ENCODE results near the gene ARHGAP18.

Gene ARHGAP18

DNA sequence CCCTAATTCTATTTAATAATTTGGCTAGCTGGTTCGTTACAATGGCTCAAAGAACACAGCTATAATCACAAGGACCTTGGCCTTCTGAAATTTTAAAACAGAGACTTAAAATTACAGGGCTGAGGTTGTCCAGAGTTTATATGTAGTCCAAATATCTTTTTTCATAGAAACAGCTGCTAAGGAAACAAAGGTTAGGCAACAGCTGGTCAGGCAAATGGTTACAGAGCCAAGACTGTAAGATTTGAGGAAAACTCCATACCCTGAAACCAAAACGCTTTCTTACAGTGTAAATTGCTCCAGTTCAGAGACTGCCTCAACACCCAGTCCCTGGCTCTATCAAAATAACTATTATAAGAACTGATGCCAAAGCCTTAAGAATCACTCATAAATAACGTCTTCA, 9.7 kb upstream of the ARHGAP18 start:
- DNase-seq: no peak

DNA sequence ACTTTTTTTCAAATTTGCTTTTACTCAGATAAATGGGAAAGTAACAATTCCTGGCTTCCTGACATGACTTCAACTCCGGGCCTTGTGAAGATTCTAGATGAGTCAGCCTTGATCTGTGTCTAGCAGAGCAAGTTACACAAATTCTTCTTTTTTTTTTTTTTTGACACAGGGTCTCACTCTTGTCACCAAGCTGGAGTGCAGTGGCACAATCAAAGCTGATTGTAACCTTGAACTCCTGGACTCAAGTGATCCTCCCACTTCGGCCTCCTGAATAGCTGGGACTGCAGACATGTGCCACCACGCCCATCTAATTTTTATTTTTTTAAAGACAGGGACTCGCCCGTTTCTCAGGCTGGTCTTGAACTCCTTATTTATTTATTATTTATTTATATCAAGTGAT, 7.3 kb upstream of the ARHGAP18 start:
- no peak for DNase-seq

DNA sequence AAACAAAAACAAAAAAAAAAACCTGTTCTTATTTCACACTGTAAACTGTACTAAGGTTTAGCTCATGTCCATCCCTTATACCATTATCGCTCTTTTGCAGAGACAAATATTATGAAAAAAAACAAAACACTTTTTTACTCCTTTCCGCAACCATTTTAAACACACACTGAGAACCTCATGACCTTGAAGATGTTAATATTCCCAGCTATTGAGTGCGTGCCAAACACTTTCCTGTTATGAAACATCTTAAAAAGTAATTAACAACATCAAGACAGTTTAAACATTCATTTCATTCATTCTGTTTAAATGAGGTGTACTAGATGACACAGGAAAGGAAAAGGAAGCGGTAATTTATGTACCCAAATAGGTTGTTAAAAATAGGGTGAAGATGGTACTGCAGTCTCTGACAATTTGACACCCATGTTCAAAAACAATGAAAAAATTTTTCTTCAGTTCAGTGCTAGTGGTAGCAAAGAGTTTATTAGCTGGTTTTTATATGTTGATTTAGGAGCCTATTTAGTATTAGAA, 3.9 kb upstream of the ARHGAP18 start:
- DNase-seq: no peak

DNA sequence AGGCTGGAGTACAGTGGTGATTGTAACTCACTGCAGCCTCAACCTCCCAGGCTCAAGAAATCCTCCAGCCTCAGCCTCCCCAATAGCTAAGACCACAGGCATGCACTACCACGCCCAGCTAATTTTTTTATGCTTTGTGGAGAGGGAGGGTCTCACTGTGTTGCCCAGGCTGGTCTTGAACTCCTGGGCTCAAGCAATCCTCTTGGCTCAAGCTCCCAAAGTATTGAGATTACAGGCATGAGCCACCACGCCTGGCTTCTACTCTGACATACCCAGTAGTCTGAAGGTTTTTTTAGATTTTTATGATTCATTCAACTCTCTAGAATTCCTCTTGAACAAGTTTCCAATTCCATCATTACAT, 1.3 kb upstream of the ARHGAP18 start:
- no peak for DNase-seq

DNA sequence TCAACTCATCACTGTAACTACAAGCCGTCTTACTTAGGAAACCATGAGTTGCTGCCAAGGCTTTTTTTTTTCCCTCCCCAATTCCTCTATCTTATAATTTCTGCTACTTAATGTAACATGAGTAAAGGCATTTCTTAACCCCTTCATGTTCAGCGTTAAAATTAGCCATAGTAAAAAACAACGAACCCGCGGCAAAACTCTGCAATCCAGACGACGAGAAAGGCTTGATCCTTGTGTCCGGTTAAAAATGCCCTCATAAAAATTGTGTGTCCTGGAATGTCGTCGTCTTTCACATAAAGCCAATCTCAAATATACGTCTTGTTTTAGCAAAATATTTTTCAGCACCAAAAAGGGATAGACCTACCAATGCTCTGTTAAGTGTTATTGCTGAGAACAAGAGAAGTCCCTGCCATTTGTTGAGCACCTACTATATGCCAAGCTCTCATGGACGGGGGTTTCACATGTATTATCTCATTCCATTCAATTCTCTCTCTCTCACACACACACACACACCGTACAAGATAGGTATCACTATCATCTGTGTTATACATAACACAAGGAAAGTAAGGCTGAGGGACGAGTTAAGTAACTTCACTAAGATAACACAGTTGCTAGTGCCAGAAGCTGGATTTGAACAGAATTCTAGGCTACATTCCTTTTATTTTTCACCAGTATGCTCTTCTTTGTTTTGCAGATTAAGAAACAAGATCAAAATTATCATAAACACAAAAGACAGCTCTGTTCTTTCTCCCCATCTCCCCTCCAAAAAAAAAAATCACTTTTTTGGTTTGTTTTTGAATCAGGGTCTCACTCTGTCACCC, 683 bp upstream of the ARHGAP18 start:
- no peak for DNase-seq

DNA sequence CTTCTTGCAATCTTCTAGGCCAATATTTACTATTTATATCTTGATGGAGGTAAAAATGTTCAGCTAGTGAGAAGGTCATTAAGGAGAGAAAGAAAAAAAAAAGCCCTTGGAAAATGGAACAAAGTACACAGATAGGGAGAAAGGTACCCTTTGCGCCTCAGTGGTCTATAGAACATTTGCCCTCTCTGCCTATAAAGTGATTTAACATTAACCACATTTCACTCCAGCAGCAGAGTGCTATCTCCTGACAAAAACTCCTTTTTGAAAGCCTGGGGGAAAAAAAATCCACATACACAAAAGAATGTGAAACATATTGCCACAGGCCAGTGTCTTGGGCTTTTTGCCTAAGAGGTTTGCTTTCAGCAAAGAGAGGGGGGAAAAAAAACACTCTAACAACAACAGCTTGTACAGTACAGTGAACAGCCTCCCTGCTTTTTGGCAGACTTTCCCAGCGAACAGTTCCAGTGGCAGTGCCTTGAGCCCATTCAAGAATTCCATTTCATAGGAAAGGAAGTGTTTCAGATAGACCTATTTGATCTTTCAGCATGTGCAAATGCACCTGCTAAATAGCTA, 695 bp downstream of the ARHGAP18 start:
- DNase-seq: no peak

- no peak for DNase-seq
These were observed 1.3 kb downstream of the ARHGAP18 start for GRCh38 chr6:129708496-129709195.

- no peak for DNase-seq
These were observed 2.0 kb downstream of the ARHGAP18 start for GRCh38 chr6:129707882-129708495.

GRCh38 chr6:129707028-129707427, 2.9 kb downstream of the ARHGAP18 start:
- DNase-seq: no peak

GRCh38 chr6:129705212-129705611, 4.8 kb downstream of the ARHGAP18 start:
- DNase-seq: no peak

- DNase-seq: no peak
These were observed 5.3 kb downstream of the ARHGAP18 start for GRCh38 chr6:129704708-129705107.

DNA sequence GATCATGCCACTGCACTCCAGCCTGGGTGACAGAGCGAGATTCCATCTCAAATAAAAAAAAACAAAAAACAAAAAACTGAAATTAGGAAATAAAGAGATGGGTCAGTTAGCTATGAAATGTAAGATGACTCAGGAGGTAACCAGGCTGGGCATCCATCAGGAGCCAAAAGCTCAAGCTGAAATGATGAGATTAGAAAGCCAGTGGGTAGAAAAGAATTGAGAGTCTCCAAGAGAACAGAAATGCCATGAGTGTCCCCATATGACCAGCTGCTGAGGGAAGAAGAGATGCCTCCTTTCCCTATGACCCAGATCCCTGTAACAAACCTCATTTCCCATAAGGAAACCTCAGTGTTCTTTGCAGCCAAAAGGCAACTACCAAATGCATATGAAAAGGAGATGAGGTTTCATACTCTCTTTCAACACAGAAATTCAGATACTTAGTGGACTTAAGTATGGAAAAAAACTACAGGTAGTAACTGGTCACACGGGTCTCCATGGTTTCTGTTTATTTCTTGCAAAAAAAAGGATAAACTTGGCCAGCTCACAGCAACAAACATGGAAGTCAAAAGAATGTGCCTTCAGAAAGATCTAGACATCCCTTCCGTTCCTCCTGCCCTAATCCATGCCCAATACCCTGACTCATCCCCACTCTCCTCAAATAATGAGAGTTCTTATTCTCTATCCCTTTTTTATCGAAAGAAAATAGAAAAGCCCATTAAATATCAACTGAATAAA, 8.1 kb downstream of the ARHGAP18 start:
- no peak for DNase-seq

DNA sequence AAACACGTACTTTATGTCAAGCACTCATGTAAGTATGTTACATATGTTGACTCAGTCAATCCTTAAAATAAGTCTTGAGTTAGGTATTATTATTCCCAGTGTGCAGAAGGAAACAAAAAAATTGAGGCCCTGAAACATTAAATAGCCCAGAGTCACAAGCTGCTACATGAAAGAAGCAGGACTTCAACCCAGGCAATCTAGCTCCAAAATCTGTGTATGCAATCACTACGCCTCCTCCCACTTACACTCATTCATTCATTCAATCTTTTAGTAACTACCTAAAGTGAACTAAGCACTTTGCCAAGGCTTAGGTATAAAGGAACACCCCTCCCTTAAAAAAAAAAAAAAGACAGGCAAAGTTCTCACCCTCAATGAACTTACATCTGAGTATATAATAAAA, 9.3 kb downstream of the ARHGAP18 start:
- DNase-seq: no peak

- DNase-seq: no peak
These were observed 10.3 kb downstream of the ARHGAP18 start for GRCh38 chr6:129699659-129700058.

GRCh38 chr6:129698430-129698829, 11.5 kb downstream of the ARHGAP18 start:
- DNase-seq: no peak

DNA sequence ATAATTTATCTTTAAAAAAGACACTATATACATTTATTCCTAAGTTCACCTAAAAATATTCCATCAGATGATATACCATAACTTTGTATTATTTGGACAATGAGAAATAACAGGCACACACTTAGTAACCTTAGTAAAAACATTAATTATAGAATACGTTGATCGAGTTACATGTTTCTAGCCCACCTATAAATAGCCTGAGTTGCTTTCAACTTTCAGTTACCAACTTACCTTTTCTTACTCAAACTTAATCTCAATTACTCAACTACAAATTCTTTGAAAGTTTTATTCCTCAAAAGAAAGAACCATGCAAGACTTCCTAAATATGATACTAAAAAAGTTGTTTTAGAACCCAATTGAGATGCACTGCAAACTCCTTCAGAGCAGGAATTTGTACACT, 12.2 kb downstream of the ARHGAP18 start:
- no peak for DNase-seq

DNA sequence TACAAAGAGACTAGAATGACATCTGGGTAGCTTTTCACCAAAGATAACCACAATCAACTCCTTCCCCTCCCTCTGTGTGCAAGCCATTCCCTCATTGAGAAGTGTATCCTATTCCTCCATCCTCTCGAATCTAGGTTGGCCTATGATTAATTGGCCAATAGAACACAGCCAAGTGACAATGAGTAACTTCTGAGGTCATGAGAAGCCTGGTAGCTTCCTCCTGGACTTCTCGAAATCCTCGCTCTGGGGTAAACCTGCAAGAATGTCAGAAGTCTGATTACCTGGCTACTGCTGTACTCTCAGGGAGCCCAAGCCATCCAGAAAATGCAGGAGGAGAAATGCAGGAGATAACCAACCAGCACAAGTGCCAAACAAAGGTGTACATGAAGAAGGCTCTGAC, 13.1 kb downstream of the ARHGAP18 start:
- DNase-seq: no peak

DNA sequence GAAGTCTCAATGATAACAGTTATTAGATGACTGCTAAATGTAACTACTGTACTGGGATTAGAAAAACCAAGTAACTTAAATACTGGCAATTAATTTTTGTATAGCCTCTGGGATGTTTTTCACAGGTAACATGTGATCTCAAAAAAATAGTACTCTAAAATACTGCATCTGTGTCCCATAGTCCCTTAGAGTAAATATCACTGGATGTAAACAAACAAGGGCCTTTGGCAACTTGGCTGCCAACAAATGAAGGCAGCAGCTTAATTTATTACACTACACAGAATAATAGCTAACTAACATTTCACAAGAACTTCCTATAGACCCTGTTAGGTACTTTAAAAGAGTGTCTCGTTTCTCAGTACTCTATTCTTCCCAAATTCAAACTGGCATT, 14.0 kb downstream of the ARHGAP18 start:
- DNase-seq: no peak

GRCh38 chr6:129695373-129696027, 14.5 kb downstream of the ARHGAP18 start:
- DNase-seq: no peak

DNA sequence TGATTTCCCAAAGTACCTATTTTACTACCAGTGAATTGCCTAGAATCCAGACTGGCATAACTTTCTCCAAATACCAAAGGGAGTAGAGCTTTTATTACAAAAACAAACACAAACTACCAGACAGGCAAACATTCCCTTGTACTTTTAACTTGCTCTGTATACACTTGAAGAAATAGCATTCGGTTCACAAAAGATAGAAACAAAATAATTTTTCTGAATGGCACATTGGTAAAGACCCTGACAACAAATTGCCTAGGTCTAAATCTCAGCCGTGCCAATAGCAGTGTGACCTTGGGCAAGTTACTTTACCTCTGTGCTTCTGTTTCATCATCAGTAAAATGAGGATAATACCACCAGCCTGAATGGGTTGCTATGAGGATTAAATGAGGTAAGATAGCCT, 15.9 kb downstream of the ARHGAP18 start:
- no peak for DNase-seq

DNA sequence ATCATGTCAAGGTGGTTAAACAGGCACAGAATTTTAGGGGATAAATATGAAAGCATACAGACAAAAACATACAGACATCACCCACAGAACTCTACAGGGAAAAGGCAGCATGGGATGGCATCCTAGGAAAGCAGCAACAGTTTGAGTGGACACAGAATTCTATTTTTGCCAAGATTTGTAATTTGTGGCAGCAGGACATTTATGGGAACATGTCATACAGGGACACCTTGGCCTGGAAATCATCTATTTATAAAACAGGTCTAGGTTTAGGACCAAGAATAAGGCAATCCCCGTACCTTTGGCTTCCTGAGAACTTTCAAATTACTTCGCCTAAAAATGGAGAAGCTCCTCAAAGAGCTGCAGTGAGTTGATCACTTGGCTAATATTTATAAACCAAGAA, 17.5 kb downstream of the ARHGAP18 start:
- no peak for DNase-seq

- no peak for DNase-seq
These were observed 18.3 kb downstream of the ARHGAP18 start for GRCh38 chr6:129691709-129692108.

All from activated CD8-positive, alpha-beta memory T cell treated with anti-CD3 and anti-CD28 coated beads for 24 hours (primary cell).